ENCODE measurements around the gene GRIK3. TPM values are rescaled to one million over a fixed set of nuclear protein-coding genes. Genes with fewer than 3 reads are reported as not detected.

The GRIK3 gene
- total RNA-seq, 6 experiments from 2014 or later: 0.07 TPM; not detected in 5

GRCh38 chr1:36922071-36922470 lies 112.2 kb downstream of the GRIK3 start:
- Histone ChIP-seq H3K4me3 (no peak overlapping the region), H3K36me3 (no peaks in the 10 kb centered on the region), H3K4me1 (no peaks in the 10 kb centered on the region), H3K9me3 (no peaks in the 10 kb centered on the region), H3K27ac (no peak overlapping the region), H3K27me3 (no peaks in the 10 kb centered on the region)
- DNase-seq: peak in 1 of 3 donors; percentile 15
- no peak for ATAC-seq
- WGBS (ENCODE audit: insufficient coverage, low coverage, low lambda C conversion rate, missing lambda C conversion rate): 27% methylated on average over 5 of the region's 5 CpGs
- TF ChIP-seq POLR2A (IDR thresholded peaks at IDR 0.05): no peak
- no peak for TF ChIP-seq CTCF (IDR thresholded peaks at IDR 0.05)
- intact Hi-C loops (cut with DNase I): no loop called here

GRCh38 chr1:36920801-36921405 lies 113.4 kb downstream of the GRIK3 start:
- H3K27me3 ChIP-seq: no peaks in the 10 kb centered on the region
- DNase-seq (no peak), ATAC-seq (no peak)
- intact Hi-C loops (cut with DNase I): no loop called here
- no peaks in the 10 kb centered on the region for H3K9me3 ChIP-seq
- no peaks in the 10 kb centered on the region for H3K4me1 ChIP-seq
- no peaks in the 10 kb centered on the region for H3K36me3 ChIP-seq
- TF ChIP-seq POLR2A (IDR thresholded peaks at IDR 0.05) (no peak), CTCF (IDR thresholded peaks at IDR 0.05) (no peak)
- 50% methylated on average over 2 of the region's 6 CpGs for WGBS (ENCODE audit: insufficient coverage, low coverage, low lambda C conversion rate, missing lambda C conversion rate)
- no peak overlapping the region for H3K4me3 ChIP-seq
- no peak overlapping the region for H3K27ac ChIP-seq

- ATAC-seq (no peak), DNase-seq (no peak)
- no peaks in the 10 kb centered on the region for H3K9me3 ChIP-seq
- H3K4me1 ChIP-seq: no peaks in the 10 kb centered on the region
- WGBS (ENCODE audit: insufficient coverage, low coverage, low lambda C conversion rate, missing lambda C conversion rate): no CpG with 5 or more reads among the region's 3 CpGs
- H3K36me3 ChIP-seq: no peaks in the 10 kb centered on the region
- intact Hi-C loops (cut with DNase I): no loop called here
- no peaks in the 10 kb centered on the region for H3K27me3 ChIP-seq
- no peak overlapping the region for H3K4me3 ChIP-seq
- no peak for TF ChIP-seq POLR2A (IDR thresholded peaks at IDR 0.05)
- TF ChIP-seq CTCF (IDR thresholded peaks at IDR 0.05): no peak
- H3K27ac ChIP-seq: no peak overlapping the region
These were observed 113.9 kb downstream of the GRIK3 start for GRCh38 chr1:36920371-36920770.

- TF ChIP-seq CTCF (IDR thresholded peaks at IDR 0.05) (no peak), POLR2A (IDR thresholded peaks at IDR 0.05) (no peak)
- H3K27ac ChIP-seq: no peak overlapping the region
- H3K27me3 ChIP-seq: no peaks in the 10 kb centered on the region
- 34% methylated on average over 5 of the region's 9 CpGs for WGBS (ENCODE audit: insufficient coverage, low coverage, low lambda C conversion rate, missing lambda C conversion rate)
- no peak for ATAC-seq
- H3K9me3 ChIP-seq: no peaks in the 10 kb centered on the region
- no peak overlapping the region for H3K4me3 ChIP-seq
- intact Hi-C loops (cut with DNase I): no loop called here
- no peaks in the 10 kb centered on the region for H3K36me3 ChIP-seq
- H3K4me1 ChIP-seq: no peaks in the 10 kb centered on the region
- DNase-seq: no peak
These were observed 114.7 kb downstream of the GRIK3 start for GRCh38 chr1:36919491-36920145.

Data from right lobe of liver (tissue), 6 donors.